GM19324 (cell line): Measurements from ENCODE around the gene NAIF1.
"Not testable (repeated sequence)": the region's sequence is repeated elsewhere in the genome, so short reads cannot be mapped to it uniquely, and the experiment has no call there.

Experiments used
- ATAC-seq: cut with Tn5 transposase; IDR thresholded peaks from one replicate; pipeline ENCODE4 v1.9.1; 2021; ENCODE audit warnings: mild to moderate bottlenecking, moderate library complexity; ENCODE audit not compliant: unreplicated experiment, low FRiP score

Gene NAIF1

GRCh38 chr9:128040783-128041182 is 26.3 kb downstream of the NAIF1 start:
- ATAC-seq = not testable (repeated sequence)

- not testable (repeated sequence) for ATAC-seq
Observed at GRCh38 chr9:128036522-128036921, 30.6 kb downstream of the NAIF1 start.

- no peak for ATAC-seq
Observed at GRCh38 chr9:128034821-128035652, 32.1 kb downstream of the NAIF1 start.

GRCh38 chr9:128033609-128034008 is 33.5 kb downstream of the NAIF1 start:
- no peak for ATAC-seq

- ATAC-seq = no peak
Observed at GRCh38 chr9:128027705-128028104, 39.4 kb downstream of the NAIF1 start.

GRCh38 chr9:128026773-128027541 is 40.2 kb downstream of the NAIF1 start:
- no peak for ATAC-seq

GRCh38 chr9:128026255-128026772 is 40.8 kb downstream of the NAIF1 start:
- no peak for ATAC-seq

- no peak for ATAC-seq
Observed at GRCh38 chr9:128025736-128026135, 41.4 kb downstream of the NAIF1 start.

- no peak for ATAC-seq
Observed at GRCh38 chr9:128024761-128025308, 42.3 kb downstream of the NAIF1 start.

GRCh38 chr9:128023671-128024070 is 43.4 kb downstream of the NAIF1 start:
- not testable (repeated sequence) for ATAC-seq

- ATAC-seq = no peak
Observed at GRCh38 chr9:128022886-128023285, 44.2 kb downstream of the NAIF1 start.

- ATAC-seq = no peak
Observed at GRCh38 chr9:128021098-128021497, 46.0 kb downstream of the NAIF1 start.

GRCh38 chr9:128020692-128021091 is 46.4 kb downstream of the NAIF1 start:
- ATAC-seq = no peak

- ATAC-seq = no peak
Observed at GRCh38 chr9:128015696-128016095, 51.4 kb downstream of the NAIF1 start.
